ENCODE results near the gene LRGUK.
"Not testable (repeated sequence)": the region's sequence is repeated elsewhere in the genome, so short reads cannot be mapped to it uniquely, and the experiment has no call there.

LRGUK gene

DNA sequence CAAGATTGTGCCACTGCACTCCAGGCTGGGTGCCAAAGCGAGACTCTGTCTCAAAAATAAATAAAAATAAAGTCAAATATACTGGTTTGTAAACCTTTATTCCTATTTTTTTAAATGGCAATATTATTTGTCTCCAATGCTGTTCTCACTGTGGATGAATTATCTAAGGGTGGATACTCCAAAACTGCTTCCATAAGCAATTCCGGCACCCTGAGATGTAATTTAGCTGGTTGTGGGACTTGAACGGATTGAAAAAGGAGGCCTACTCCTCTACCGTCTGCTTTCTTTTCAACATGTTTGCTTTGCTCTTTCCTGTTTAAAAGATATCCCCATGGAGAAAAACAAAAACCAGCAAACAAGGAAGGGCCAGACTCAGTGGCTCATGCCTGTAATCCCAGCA is 135.2 kb downstream of the LRGUK start:
- no peak for DNase-seq

- no peak for DNase-seq
These were observed 149.8 kb downstream of the LRGUK start for GRCh38 chr7:134276951-134277350.

- no peak for DNase-seq
These were observed 151.5 kb downstream of the LRGUK start for GRCh38 chr7:134278502-134279153.

DNA sequence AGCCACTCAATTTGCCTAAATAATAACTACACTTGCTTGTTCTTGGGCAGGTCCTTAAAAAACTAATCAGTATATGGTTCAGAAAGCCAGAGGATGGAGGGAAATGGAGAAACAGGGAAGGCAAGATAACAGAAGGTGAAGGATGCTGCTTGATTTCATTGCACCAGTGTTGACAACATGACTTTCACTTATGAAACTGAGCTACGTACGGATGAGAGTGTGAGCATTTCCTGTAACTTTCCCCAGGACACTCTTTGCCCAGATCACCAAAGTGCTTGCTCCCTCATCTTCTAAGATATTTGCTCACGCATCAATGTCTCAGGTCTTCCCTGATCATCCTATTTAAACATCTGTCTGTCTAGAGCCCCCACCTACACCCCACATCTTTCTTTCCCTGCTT is 152.2 kb downstream of the LRGUK start:
- no peak for DNase-seq

DNA sequence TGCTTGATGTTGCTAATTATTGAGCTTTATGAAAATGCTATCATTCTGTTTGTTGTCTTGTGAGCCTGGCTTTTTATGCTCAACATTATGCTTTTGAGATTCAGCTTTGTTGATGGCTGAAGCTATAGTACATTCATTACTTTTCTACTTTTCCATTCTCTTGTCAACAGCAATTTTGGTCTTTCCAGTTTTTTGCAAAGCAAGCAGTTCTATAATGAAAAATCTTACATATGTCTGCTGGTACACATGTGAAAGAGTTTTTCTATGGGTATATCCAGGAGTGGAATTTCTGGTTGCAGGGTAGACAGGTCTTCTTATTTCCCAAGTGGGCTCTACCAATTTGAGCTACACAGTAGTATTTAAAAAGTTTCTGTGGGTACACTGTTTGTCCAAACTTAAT is 152.8 kb downstream of the LRGUK start:
- DNase-seq, result no peak

GRCh38 chr7:134280508-134280907 is 153.4 kb downstream of the LRGUK start:
- no peak for DNase-seq

- no peak for DNase-seq
These were observed 156.9 kb downstream of the LRGUK start for GRCh38 chr7:134284011-134284410.

DNA sequence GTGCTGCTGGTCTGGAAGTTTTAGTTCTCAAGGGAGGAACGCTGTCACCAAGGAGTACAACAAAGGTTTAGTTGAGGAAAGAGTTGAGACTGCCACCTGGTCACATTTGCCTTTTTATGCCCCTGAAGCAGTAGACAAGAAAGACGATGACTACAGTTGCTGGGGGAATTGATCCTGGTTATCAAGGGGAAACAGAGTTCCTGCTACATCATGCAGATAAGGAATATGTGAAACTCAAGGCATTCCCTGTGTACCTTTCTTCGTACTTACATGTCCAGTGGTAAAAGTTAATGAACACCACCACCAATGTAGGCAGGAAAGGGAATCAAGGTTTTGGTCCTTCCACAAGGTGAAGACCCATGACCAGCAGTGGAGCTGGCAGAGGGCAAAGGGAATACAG is 157.8 kb downstream of the LRGUK start:
- DNase-seq, result no peak

DNA sequence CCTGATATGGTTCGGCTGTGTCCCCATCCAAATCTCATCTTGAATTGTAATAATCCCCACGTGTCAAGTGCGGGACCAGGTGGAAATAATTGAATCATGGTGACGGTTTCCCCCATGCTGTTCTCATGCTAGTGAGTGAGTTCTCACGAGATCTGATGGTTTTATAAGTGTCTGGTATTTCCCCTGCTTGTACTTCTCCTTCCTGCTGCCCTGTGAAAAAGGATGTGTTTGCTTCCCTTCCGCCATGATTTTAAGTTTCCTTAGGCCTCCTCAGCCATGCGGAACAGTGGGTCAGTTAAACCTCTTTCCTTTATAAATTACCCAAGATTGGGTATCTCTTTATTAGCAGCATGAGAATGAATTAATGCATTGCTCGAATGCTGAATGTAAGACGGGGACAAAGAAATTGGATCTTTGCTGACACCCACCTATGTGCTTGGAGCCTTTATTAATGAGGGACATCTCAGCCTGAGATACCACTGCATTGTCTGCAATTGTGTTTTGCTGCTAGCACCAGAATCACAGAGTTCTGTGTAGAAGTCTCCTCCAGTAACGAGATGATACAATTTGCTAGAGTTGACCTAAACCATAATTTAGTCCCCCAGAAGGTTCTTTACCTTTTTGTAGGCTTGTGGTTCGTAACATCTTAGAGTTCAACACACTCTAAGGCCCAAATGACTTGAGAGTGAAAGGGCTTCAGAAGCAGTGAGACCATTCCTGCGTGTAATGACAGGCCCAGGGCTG is 160.9 kb downstream of the LRGUK start:
- no peak for DNase-seq

DNA sequence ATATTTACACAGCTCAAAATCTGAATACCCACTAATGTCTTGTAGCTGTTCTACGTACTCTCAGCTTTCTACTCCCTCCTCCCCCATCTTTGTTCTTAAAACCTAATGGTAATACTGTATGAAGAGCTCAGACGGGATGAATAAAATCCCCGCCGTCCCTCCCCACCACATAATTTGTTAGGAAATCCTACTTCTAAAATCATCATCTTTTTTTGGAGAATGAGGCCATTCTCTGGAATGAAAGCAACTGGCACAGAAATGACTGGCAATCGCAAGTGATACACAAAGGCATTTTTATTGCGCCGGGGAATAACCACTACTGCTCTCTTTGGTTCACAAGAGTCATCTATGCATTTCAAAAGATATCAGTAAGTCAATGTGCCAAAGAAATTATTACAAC is 162.3 kb downstream of the LRGUK start:
- DNase-seq, result no peak

DNA sequence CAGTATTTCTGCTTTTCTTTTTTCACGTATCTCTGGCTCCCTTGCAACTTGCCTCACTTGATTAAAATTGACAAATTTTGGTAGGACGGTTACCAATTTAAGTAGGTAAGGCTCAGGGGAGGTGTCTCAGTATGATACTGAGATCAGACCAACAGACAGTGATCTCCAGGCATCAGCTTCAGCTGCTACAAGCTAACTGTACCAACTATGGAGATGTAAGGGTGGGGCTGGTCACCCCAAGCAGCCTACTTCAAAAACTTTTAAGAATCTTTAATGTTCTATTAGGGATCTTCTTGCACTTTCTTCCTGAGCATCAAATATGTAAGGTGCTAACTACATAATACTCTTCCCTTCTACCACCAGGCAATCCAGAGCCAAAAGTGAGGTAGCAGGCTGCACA is 162.7 kb downstream of the LRGUK start:
- no peak for DNase-seq

- no peak for DNase-seq
These were observed 163.1 kb downstream of the LRGUK start for GRCh38 chr7:134290286-134290685.

- DNase-seq, result peak; percentile 3 to 69
These were observed 166.0 kb downstream of the LRGUK start for GRCh38 chr7:134293002-134293740.

DNA sequence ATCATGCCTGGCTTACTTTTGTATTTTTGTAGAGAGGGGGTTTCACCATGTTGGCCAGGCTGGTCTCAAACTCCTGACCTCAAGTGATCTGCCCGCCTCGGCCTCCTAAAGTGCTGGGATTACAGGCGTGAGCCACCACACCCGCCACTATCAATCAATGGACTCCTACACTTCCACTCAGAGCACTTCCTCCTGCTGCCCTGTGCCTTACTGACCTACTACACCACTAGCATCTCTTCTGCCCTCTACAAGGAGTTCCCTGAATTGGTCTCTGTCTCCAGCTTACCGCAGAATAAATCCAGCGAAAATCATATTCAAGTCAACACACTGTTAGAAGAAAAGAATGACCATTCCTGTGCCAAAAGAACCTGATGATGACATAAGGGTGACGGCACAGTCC is 168.8 kb downstream of the LRGUK start:
- DNase-seq, result not testable (repeated sequence)

DNA sequence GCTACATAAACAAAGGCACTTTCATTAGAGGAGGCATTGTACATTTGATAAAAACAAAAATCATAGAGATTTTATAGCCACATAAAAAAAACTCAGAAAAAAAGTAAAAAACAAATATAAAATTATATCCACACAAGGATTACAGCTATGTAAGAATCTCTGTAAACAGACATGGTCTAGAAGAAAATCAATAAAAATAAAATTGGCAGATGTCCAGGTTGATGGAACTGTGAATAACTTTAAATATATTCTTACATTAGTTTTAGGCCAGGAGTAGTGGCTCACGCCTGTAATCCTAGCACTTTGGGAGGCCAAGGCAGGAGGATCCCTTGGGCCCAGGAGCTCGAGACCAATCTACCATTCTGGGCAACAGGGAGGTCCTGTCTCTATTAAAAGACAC is 170.3 kb downstream of the LRGUK start:
- no peak for DNase-seq

- DNase-seq, result no peak
These were observed 172.0 kb downstream of the LRGUK start for GRCh38 chr7:134298902-134299683.

DNA sequence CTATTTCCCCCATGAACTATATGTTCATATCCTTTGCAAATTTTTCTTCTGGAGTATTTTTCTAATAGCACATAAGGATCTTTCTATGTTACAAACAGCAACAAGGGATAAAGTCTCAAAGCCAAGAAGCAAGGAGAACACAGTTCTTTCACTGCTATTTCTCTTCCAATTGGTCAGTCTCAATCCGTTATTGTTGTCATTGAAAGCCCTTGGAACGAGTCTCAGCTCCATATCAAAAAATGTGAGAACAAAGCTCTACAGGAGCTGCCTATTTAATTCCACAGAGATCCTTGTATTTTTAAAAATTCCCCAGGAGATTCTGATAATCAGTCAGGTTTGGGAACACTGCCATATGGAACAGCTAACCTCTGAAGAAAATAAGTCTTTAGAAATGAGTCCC is 173.8 kb downstream of the LRGUK start:
- DNase-seq, result no peak

- DNase-seq, result no peak
These were observed 174.5 kb downstream of the LRGUK start for GRCh38 chr7:134301592-134301991.

- no peak for DNase-seq
These were observed 175.0 kb downstream of the LRGUK start for GRCh38 chr7:134302120-134302519.

- DNase-seq, result no peak
These were observed 180.2 kb downstream of the LRGUK start for GRCh38 chr7:134307320-134307719.

GRCh38 chr7:134308548-134308947 is 181.4 kb downstream of the LRGUK start:
- no peak for DNase-seq

- no peak for DNase-seq
These were observed 184.7 kb downstream of the LRGUK start for GRCh38 chr7:134311807-134312206.

DNA sequence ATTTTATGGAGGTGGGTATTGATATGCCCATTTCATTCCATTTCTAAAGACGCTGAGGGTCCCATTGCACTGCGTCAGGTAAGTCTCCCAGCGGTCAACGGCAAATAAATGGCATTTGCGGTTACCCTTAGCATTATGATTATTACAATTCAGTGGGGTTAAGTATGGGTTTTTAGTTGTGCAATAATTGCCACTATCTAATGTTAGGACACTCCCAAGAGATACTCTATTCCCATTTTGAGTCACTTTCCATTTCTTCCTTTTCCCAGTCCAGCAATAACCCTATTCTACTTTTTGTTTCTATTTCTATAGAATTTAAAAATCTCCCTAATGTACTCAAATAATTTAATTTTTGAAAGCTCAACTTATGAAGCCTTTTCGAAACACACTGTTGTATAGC is 185.6 kb downstream of the LRGUK start:
- no peak for DNase-seq
